NCI-H510A (cell line): ENCODE data around the gene ZNF428.

Experiments used
- DNase-seq: peaks from one replicate; lab custom pipeline; 2025; lab: John Stamatoyannopoulos, UW

ZNF428 gene

GRCh38 chr19:43562226-43562697 is 57.2 kb downstream of the ZNF428 start:
- DNase-seq = no peak

GRCh38 chr19:43561139-43561970 is 58.1 kb downstream of the ZNF428 start:
- no peak for DNase-seq

- DNase-seq = no peak
These were observed 58.7 kb downstream of the ZNF428 start for GRCh38 chr19:43560687-43561086.
